Measurements from ENCODE around the gene THOC1. TPM values are rescaled to one million over a fixed set of nuclear protein-coding genes. Genes with fewer than 3 reads are reported as not detected.

THOC1 gene
- total and polyA plus RNA-seq, 4 donors, result 4.0 to 59.2 (median 46.3) TPM

Other genes starting within 250 kb of the THOC1 start
- gene TUBB8B, start 218.4 kb downstream of the THOC1 start, total RNA-seq, result not detected
- gene TUBB8B, start 218.4 kb downstream of the THOC1 start, polyA plus RNA-seq, result not detected
- gene USP14, start 109.5 kb downstream of the THOC1 start, total RNA-seq, result 10 to 100 TPM; 45.8 to 49.4 TPM
- 10 to 100 TPM; 20.3 to 22.7 TPM for gene USP14, start 109.5 kb downstream of the THOC1 start, polyA plus RNA-seq
- gene COLEC12, start 232.7 kb upstream of the THOC1 start, total RNA-seq, result 10 to 100 TPM; 15.9 to 46.1 TPM
- 1 to 10 TPM; 2.4 to 5.5 TPM for gene COLEC12, start 232.7 kb upstream of the THOC1 start, polyA plus RNA-seq

Measured in aorta (tissue), 4 donors.